Neuronal stem cell (in vitro differentiated cells): ENCODE results near the gene SP8.

Experiments used
- DNase-seq: peaks from one replicate; pipeline ENCODE4 v3.0.0-alpha.2; 2013; ENCODE audit warnings: low spot score
- H2AFZ ChIP-seq: one replicate; pipeline ENCODE4 v1.6.1; 2013; ENCODE audit warnings: mild to moderate bottlenecking, low read length, inconsistent platforms
- H2AK5ac ChIP-seq: 2 replicates; pipeline ENCODE4 v1.6.1; 2013; ENCODE audit warnings: low read depth, mild to moderate bottlenecking, inconsistent platforms, low read length, moderate library complexity, mixed read lengths
- H2BK120ac ChIP-seq: 2 replicates; pipeline ENCODE4 v1.6.1; 2013; ENCODE audit warnings: low read depth, mild to moderate bottlenecking, inconsistent platforms, low read length, moderate library complexity, mixed read lengths
- H2BK12ac ChIP-seq: one replicate; pipeline ENCODE4 v1.6.1; 2013; ENCODE audit warnings: low read length, inconsistent platforms
- H2BK15ac ChIP-seq: 2 replicates; pipeline ENCODE4 v1.6.1; 2013; ENCODE audit warnings: mild to moderate bottlenecking, low read length, inconsistent platforms, mixed read lengths
- H2BK5ac ChIP-seq: one replicate; pipeline ENCODE4 v1.6.1; 2013; ENCODE audit warnings: inconsistent platforms, mild to moderate bottlenecking, low read length, moderate library complexity
- H3K14ac ChIP-seq: one replicate; pipeline ENCODE4 v1.6.1; 2013; ENCODE audit warnings: low read length, inconsistent platforms
- H3K18ac ChIP-seq: 2 replicates; pipeline ENCODE4 v1.6.1; 2013; ENCODE audit warnings: low read length, inconsistent platforms
- H3K23ac ChIP-seq: 2 replicates; pipeline ENCODE4 v1.6.1; 2013; ENCODE audit warnings: low read depth, mild to moderate bottlenecking, mixed read lengths, low read length, inconsistent platforms; ENCODE audit not compliant: poor library complexity
- H3K27ac ChIP-seq: replicated peaks from 3 replicates; pipeline ENCODE4 v1.5.1; 2013; ENCODE audit warnings: low read length, inconsistent platforms
- H3K27me3 ChIP-seq, 3 experiments: 2 replicates each; pipeline ENCODE4 v1.6.1; 2013; ENCODE audit warnings: low read length in 3 of 3, mild to moderate bottlenecking in 2 of 3, inconsistent platforms in 1 of 3, low read depth in 1 of 3, mixed read lengths in 1 of 3, moderate library complexity in 1 of 3; ENCODE audit not compliant: control insufficient read depth in 3 of 3, insufficient read depth in 3 of 3
- H3K36me3 ChIP-seq, 2 donors: replicated peaks in 1 of 2; 2 replicates each; pipeline ENCODE4 v1.6.1; 2013; ENCODE audit warnings: low read length in 2 of 2; ENCODE audit not compliant: control insufficient read depth in 2 of 2, insufficient read depth in 2 of 2
- H3K4ac ChIP-seq: 2 replicates; pipeline ENCODE4 v1.6.1; 2013; ENCODE audit warnings: inconsistent platforms, mild to moderate bottlenecking, low read length, moderate library complexity
- H3K4me1 ChIP-seq, 2 donors: 1 replicate in 1 of 2; 2 replicates in 1 of 2; pipeline ENCODE4 v1.6.1; 2013; ENCODE audit warnings: low read length in 2 of 2, low read depth in 1 of 2; ENCODE audit not compliant: control insufficient read depth in 2 of 2, insufficient read depth in 1 of 2
- H3K4me2 ChIP-seq: one replicate; pipeline ENCODE4 v1.6.1; 2013; ENCODE audit warnings: mild to moderate bottlenecking, low read length, inconsistent platforms; ENCODE audit not compliant: insufficient read depth, poor library complexity, severe bottlenecking
- H3K4me3 ChIP-seq, 2 donors: 2 replicates each; pipeline ENCODE4 v1.5.1; 2013; ENCODE audit warnings: low read length in 2 of 2, mild to moderate bottlenecking in 2 of 2, inconsistent platforms in 1 of 2, moderate library complexity in 1 of 2
- H3K79me1 ChIP-seq: one replicate; pipeline ENCODE4 v1.6.1; 2013; ENCODE audit warnings: low read depth, mild to moderate bottlenecking, inconsistent platforms, low read length, moderate library complexity
- H3K9ac ChIP-seq: one replicate; pipeline ENCODE4 v1.6.1; 2013; ENCODE audit warnings: mild to moderate bottlenecking, low read depth, low read length, inconsistent platforms; ENCODE audit not compliant: poor library complexity
- H3K9me3 ChIP-seq, 2 donors: replicated peaks in 1 of 2; 2 replicates each; pipeline versions ENCODE3 to v1.6.1; 2013; ENCODE audit warnings: low read length in 2 of 2, mild to moderate bottlenecking in 2 of 2, inconsistent platforms in 1 of 2, low read depth in 1 of 2, mixed read lengths in 1 of 2, moderate library complexity in 1 of 2; ENCODE audit not compliant: control insufficient read depth in 2 of 2, insufficient read depth in 1 of 2
- H4K8ac ChIP-seq: one replicate; pipeline ENCODE4 v1.6.1; 2013; ENCODE audit warnings: low read depth, mild to moderate bottlenecking, inconsistent platforms, low read length, moderate library complexity
- H4K91ac ChIP-seq: one replicate; pipeline ENCODE4 v1.6.1; 2013; ENCODE audit warnings: low read length, low read depth, mild to moderate bottlenecking, inconsistent platforms; ENCODE audit not compliant: poor library complexity
- WGBS, 2 donors: extraction: QIAGEN DNeasy Blood & Tissue Kit; methylation state at CpG; one replicate each; pipeline ENCODE4 v1.1.7; 2013; ENCODE audit warnings: missing lambda C conversion rate in 2 of 2, mixed read lengths in 1 of 2; ENCODE audit not compliant: insufficient read length in 2 of 2, insufficient replicate concordance in 1 of 2; ENCODE audit errors: extremely low coverage in 2 of 2; 5-methylcytosine and 5-hydroxymethylcytosine counted together

The SP8 gene

GRCh38 chr7:20747001-20747400, 39.7 kb downstream of the SP8 start:
- Histone ChIP-seq H3K18ac (no peak overlapping the region), H3K14ac (no peak overlapping the region), H3K27me3 (no peaks in the 10 kb centered on the region), H3K9ac (no peak overlapping the region), H3K4me3 (no peak overlapping the region), H2AK5ac (no peak overlapping the region), H3K9me3 (no peaks in the 10 kb centered on the region), H3K23ac (no peak overlapping the region), H2BK5ac (no peak overlapping the region), H3K36me3 (no peaks in the 10 kb centered on the region), H2AFZ (no peak overlapping the region), H2BK15ac (no peak overlapping the region), H3K4ac (no peak overlapping the region), H2BK120ac (no peak overlapping the region), H3K79me1 (no peaks in the 10 kb centered on the region), H3K4me2 (no peak overlapping the region), H3K4me1 (peaks cover 2 to 9% of the 10 kb centered on the region in 2 donors), H3K27ac (no peak overlapping the region), H2BK12ac (no peak overlapping the region), H4K91ac (no peak overlapping the region), H4K8ac (no peak overlapping the region)
- no peak for DNase-seq
- WGBS, 2 donors: no CpG with 5 or more reads among the region's 3 CpGs

DNA sequence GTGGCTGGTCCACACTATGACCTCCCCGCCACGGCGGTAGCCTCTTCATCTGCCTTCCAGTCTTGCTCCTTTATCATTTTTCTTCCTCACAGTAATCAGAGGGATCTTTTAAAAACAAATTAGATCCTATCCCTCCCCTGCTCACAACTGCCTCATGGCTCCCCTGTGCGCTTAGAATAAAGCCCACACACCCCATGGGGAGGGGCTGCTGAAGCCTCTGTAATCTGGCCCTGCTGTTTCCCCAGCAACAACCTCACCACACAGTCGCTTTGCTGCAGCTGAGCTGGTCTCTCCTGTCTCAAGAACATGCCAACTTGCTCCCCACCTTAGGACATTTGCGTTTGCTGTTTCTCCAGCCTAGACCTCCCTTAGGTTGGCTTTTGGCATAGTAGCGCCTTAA, 41.0 kb downstream of the SP8 start:
- Histone ChIP-seq H4K8ac (no peak overlapping the region), H2BK12ac (no peak overlapping the region), H4K91ac (no peak overlapping the region), H3K9ac (no peak overlapping the region), H2BK120ac (no peak overlapping the region), H3K23ac (no peak overlapping the region), H2BK15ac (no peak overlapping the region), H3K18ac (no peak overlapping the region), H3K4me2 (no peak overlapping the region), H3K4me3 (no peak overlapping the region), H3K4me1 (peaks cover 2 to 9% of the 10 kb centered on the region in 2 donors), H2BK5ac (no peak overlapping the region), H3K27ac (no peak overlapping the region), H3K9me3 (no peaks in the 10 kb centered on the region), H3K27me3 (no peaks in the 10 kb centered on the region), H2AFZ (no peak overlapping the region), H2AK5ac (no peak overlapping the region), H3K14ac (no peak overlapping the region), H3K36me3 (no peaks in the 10 kb centered on the region), H3K4ac (no peak overlapping the region), H3K79me1 (no peaks in the 10 kb centered on the region)
- peak; percentile 30 for DNase-seq
- no CpG with 5 or more reads among the region's 7 CpGs for WGBS, 2 donors

DNA sequence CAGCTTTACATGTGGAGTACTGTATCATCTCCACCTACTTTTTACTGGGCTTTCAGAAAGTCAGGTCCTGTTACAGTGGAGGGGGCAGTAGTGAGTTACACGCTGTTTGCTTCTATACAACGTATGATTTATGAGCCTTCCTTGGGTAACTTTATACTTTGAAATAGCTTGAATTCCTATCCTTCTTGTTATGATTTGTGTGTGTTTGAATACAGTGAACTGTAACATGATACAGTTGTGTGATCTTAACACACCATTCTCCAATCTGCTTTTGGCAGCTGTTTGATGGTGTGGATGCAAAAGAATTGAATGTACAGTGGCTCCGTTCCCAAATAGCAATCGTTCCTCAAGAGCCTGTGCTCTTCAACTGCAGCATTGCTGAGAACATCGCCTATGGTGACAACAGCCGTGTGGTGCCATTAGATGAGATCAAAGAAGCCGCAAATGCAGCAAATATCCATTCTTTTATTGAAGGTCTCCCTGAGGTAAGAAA, 41.7 kb downstream of the SP8 start:
- H4K91ac ChIP-seq: no peak overlapping the region
- no peak overlapping the region for H4K8ac ChIP-seq
- no peaks in the 10 kb centered on the region for H3K36me3 ChIP-seq
- peaks cover 2 to 9% of the 10 kb centered on the region in 2 donors for H3K4me1 ChIP-seq
- no peaks in the 10 kb centered on the region for H3K9me3 ChIP-seq
- no peak overlapping the region for H3K27ac ChIP-seq
- H3K9ac ChIP-seq: no peak overlapping the region
- no peak overlapping the region for H3K18ac ChIP-seq
- H3K23ac ChIP-seq: no peak overlapping the region
- no peak overlapping the region for H3K4me2 ChIP-seq
- no peak overlapping the region for H2BK120ac ChIP-seq
- WGBS, 2 donors: no CpG with 5 or more reads among the region's 7 CpGs
- no peak overlapping the region for H2BK5ac ChIP-seq
- H3K27me3 ChIP-seq: no peaks in the 10 kb centered on the region
- H2AFZ ChIP-seq: no peak overlapping the region
- no peak overlapping the region for H3K4ac ChIP-seq
- H3K4me3 ChIP-seq: no peak overlapping the region
- H2AK5ac ChIP-seq: no peak overlapping the region
- no peak overlapping the region for H2BK15ac ChIP-seq
- H2BK12ac ChIP-seq: no peak overlapping the region
- no peak overlapping the region for H3K14ac ChIP-seq
- DNase-seq: no peak
- no peaks in the 10 kb centered on the region for H3K79me1 ChIP-seq

DNA sequence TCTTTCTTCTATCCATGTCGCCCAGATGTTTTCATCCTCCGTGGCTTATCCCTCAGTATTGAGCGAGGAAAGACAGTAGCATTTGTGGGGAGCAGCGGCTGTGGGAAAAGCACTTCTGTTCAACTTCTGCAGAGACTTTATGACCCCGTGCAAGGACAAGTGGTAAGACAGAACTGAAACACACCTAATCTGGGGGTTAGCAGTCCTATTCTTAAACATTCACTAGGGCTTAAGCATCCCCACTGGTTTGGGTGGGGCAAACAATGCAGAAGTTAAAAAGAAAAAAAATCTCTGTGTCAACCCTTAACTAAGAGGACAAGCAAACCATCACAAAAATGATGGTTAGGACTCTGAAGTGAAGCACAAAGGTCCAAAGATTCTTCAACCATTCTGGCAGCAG, 43.8 kb downstream of the SP8 start:
- H3K4me2 ChIP-seq: no peak overlapping the region
- H3K9me3 ChIP-seq: no peaks in the 10 kb centered on the region
- no peak overlapping the region for H3K18ac ChIP-seq
- no peak overlapping the region for H4K91ac ChIP-seq
- no peak overlapping the region for H4K8ac ChIP-seq
- no peak overlapping the region for H2AK5ac ChIP-seq
- no peak overlapping the region for H3K27ac ChIP-seq
- no peak overlapping the region for H3K4ac ChIP-seq
- no peaks in the 10 kb centered on the region for H3K27me3 ChIP-seq
- no peak overlapping the region for H3K9ac ChIP-seq
- H3K79me1 ChIP-seq: no peaks in the 10 kb centered on the region
- H3K4me3 ChIP-seq: no peak overlapping the region
- peaks cover 2 to 11% of the 10 kb centered on the region in 2 donors for H3K4me1 ChIP-seq
- H2AFZ ChIP-seq: no peak overlapping the region
- H2BK120ac ChIP-seq: no peak overlapping the region
- WGBS, 2 donors: no CpG with 5 or more reads among the region's 5 CpGs
- H2BK5ac ChIP-seq: no peak overlapping the region
- no peak overlapping the region for H3K14ac ChIP-seq
- H2BK15ac ChIP-seq: no peak overlapping the region
- no peaks in the 10 kb centered on the region for H3K36me3 ChIP-seq
- H3K23ac ChIP-seq: no peak overlapping the region
- DNase-seq: no peak
- H2BK12ac ChIP-seq: no peak overlapping the region
